HEK293 (cell line): Measurements from ENCODE around the gene DAGLA.

ENCODE experiments used
- GLIS1 ChIP-seq: fragments of 450-650 bp; formaldehyde crosslinking; IDR thresholded peaks from 2 replicates; pipeline ENCODE4 v1.5.1; 2016; ENCODE audit warnings: missing biosample characterization, missing genetic modification characterization
- GLIS2 ChIP-seq: fragments of 450-650 bp; formaldehyde crosslinking; IDR thresholded peaks from 2 replicates; pipeline ENCODE4 v1.5.1; 2016; ENCODE audit warnings: missing biosample characterization, missing genetic modification characterization
- HOXD13 ChIP-seq: sonication (generic); formaldehyde crosslinking; IDR thresholded peaks from 2 replicates; pipeline ENCODE4 v1.8.0; 2022; ENCODE audit warnings: missing genetic modification reagents, borderline replicate concordance
- KLF7 ChIP-seq: fragments of 450-650 bp; formaldehyde crosslinking; IDR thresholded peaks from 2 replicates; pipeline ENCODE4 v1.5.1; 2016; ENCODE audit warnings: missing biosample characterization, missing genetic modification characterization, borderline replicate concordance
- OSR2 ChIP-seq: fragments of 450-650 bp; formaldehyde crosslinking; IDR thresholded peaks from 2 replicates; pipeline ENCODE4 v1.5.1; 2016; ENCODE audit warnings: missing biosample characterization, missing genetic modification characterization
- PRDM1 ChIP-seq: fragments of 450-650 bp; formaldehyde crosslinking; IDR thresholded peaks from 2 replicates; pipeline ENCODE4; 2016; ENCODE audit warnings: missing biosample characterization, missing genetic modification characterization
- TRIM28 ChIP-seq: IDR thresholded peaks from 2 replicates; pipeline ENCODE4 v1.6.1; 2011; ENCODE audit warnings: low read length, control low read depth, borderline replicate concordance
- ZBTB26 ChIP-seq: fragments of 450-650 bp; formaldehyde crosslinking; optimal IDR thresholded peaks from 2 replicates; pipeline ENCODE3; 2016; ENCODE audit warnings: missing biosample characterization, mild to moderate bottlenecking, missing genetic modification characterization
- ZBTB8A ChIP-seq: fragments of 450-650 bp; formaldehyde crosslinking; IDR thresholded peaks from 2 replicates; pipeline ENCODE4 v1.5.1; 2016; ENCODE audit warnings: missing biosample characterization, missing genetic modification characterization
- ZEB2 ChIP-seq: fragments of 450-650 bp; formaldehyde crosslinking; IDR thresholded peaks from 2 replicates; pipeline ENCODE4 v1.5.1; 2016; ENCODE audit warnings: missing biosample characterization, missing genetic modification characterization
- ZFHX2 ChIP-seq: fragments of 450-650 bp; formaldehyde crosslinking; conservative IDR thresholded peaks from 2 replicates; pipeline ENCODE4 v1.5.1; 2016; ENCODE audit warnings: missing biosample characterization, missing genetic modification characterization
- ZNF138 ChIP-seq: fragments of 450-650 bp; formaldehyde crosslinking; IDR thresholded peaks from 2 replicates; pipeline ENCODE4 v1.5.1; 2016; ENCODE audit warnings: missing biosample characterization, missing genetic modification characterization, borderline replicate concordance
- ZNF146 ChIP-seq: fragments of 450-650 bp; formaldehyde crosslinking; IDR thresholded peaks from 2 replicates; pipeline ENCODE4 v1.5.1; 2016; ENCODE audit warnings: missing biosample characterization, missing genetic modification characterization
- ZNF157 ChIP-seq: fragments of 450-650 bp; formaldehyde crosslinking; IDR thresholded peaks from 2 replicates; pipeline ENCODE4 v1.5.1; 2016; ENCODE audit warnings: missing biosample characterization, missing genetic modification characterization
- ZNF174 ChIP-seq: fragments of 450-650 bp; formaldehyde crosslinking; IDR thresholded peaks from 2 replicates; pipeline ENCODE4 v1.5.0; 2017; ENCODE audit warnings: missing biosample characterization, mild to moderate bottlenecking, missing genetic modification characterization
- ZNF202 ChIP-seq: fragments of 450-650 bp; formaldehyde crosslinking; IDR thresholded peaks from 2 replicates; pipeline ENCODE4 v1.5.1; 2016; ENCODE audit warnings: missing biosample characterization, missing genetic modification characterization, borderline replicate concordance
- ZNF529 ChIP-seq: fragments of 450-650 bp; formaldehyde crosslinking; IDR thresholded peaks from 2 replicates; pipeline ENCODE4 v1.5.1; 2017; ENCODE audit warnings: missing genetic modification characterization, missing biosample characterization; ENCODE audit not compliant: insufficient replicate concordance
- ZNF530 ChIP-seq: fragments of 450-650 bp; formaldehyde crosslinking; IDR thresholded peaks from 2 replicates; pipeline ENCODE4 v1.5.1; 2016; ENCODE audit warnings: low read depth, missing biosample characterization, missing genetic modification characterization
- ZNF548 ChIP-seq: fragments of 450-650 bp; formaldehyde crosslinking; IDR thresholded peaks from 2 replicates; pipeline ENCODE4 v1.5.1; 2016; ENCODE audit warnings: missing biosample characterization, missing genetic modification characterization
- ZNF660 ChIP-seq: fragments of 450-650 bp; IDR thresholded peaks from 2 replicates; pipeline ENCODE4 v1.5.1; 2018; ENCODE audit warnings: missing biosample characterization, mild to moderate bottlenecking, missing genetic modification characterization
- ZNF664 ChIP-seq: fragments of 450-650 bp; formaldehyde crosslinking; IDR thresholded peaks from 2 replicates; pipeline ENCODE4 v1.5.1; 2016; ENCODE audit warnings: missing biosample characterization, missing genetic modification characterization
- ZNF670 ChIP-seq: fragments of 450-650 bp; formaldehyde crosslinking; IDR thresholded peaks from 2 replicates; pipeline ENCODE4 v1.5.1; 2016; ENCODE audit warnings: missing biosample characterization, missing genetic modification characterization, low read depth
- ZNF768 ChIP-seq: fragments of 450-650 bp; formaldehyde crosslinking; IDR thresholded peaks from 2 replicates; pipeline ENCODE4 v1.5.1; 2018; ENCODE audit warnings: missing biosample characterization, mild to moderate bottlenecking, missing genetic modification characterization
- ZNF785 ChIP-seq: fragments of 450-650 bp; formaldehyde crosslinking; IDR thresholded peaks from 2 replicates; pipeline ENCODE4 v1.5.1; 2016; ENCODE audit warnings: missing biosample characterization, missing genetic modification characterization
- TF ChIP-seq, protein P1 (sequence below): fragments of 450-650 bp; formaldehyde crosslinking; IDR thresholded peaks from 2 replicates; pipeline ENCODE4 v1.5.1; 2016; ENCODE audit warnings: missing biosample characterization, missing genetic modification characterization
- TF ChIP-seq, protein P2 (sequence below): fragments of 450-650 bp; formaldehyde crosslinking; IDR thresholded peaks from 2 replicates; pipeline ENCODE4 v1.5.1; 2016; ENCODE audit warnings: missing biosample characterization, missing genetic modification characterization
- TF ChIP-seq, protein P3 (sequence below): fragments of 450-650 bp; formaldehyde crosslinking; conservative IDR thresholded peaks from 2 replicates; pipeline ENCODE4 v1.5.1; 2016; ENCODE audit warnings: low read depth, missing biosample characterization, missing genetic modification characterization
- TF ChIP-seq, protein P4 (sequence below): fragments of 450-650 bp; IDR thresholded peaks from 2 replicates; pipeline ENCODE4 v1.5.1; 2018; ENCODE audit warnings: missing biosample characterization, missing genetic modification characterization

The DAGLA gene

DNA sequence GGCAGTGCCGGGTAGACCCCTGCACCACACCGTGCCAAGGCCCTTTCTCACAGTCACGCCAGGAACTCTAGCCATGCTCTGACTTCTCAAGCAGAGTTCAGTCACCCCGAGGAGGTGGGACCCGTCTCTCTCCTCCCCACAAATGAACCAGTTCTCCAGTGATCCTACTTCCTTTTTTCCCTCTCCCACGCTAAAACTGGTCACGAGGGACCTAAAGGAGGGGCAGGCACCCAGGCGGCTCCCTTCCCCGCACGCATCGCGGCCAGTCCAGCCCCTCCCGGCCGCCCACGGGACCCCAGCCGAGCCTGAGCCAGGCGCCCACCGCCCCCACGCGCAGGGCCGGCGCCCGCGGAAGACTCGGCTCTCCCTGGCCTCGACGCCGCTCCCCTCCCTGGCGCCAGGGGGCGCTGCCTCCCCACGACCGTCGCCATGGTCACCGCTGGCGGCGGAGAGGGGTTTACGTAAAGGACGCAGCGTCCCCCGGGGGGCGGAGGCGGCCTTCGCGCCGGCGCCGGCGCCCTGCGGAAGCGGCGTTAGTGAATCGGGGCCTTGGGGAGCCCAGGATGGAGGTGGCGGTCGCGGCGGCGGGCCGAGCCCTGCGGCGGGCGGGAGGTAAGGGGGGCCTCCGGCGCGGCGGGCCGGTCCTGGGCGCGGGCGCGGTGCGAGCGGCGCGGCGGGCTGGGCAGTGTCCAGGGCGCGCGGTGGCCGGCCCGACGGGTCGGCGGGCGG, at the start of gene DAGLA (continued):
- TF ChIP-seq, protein P1, sequence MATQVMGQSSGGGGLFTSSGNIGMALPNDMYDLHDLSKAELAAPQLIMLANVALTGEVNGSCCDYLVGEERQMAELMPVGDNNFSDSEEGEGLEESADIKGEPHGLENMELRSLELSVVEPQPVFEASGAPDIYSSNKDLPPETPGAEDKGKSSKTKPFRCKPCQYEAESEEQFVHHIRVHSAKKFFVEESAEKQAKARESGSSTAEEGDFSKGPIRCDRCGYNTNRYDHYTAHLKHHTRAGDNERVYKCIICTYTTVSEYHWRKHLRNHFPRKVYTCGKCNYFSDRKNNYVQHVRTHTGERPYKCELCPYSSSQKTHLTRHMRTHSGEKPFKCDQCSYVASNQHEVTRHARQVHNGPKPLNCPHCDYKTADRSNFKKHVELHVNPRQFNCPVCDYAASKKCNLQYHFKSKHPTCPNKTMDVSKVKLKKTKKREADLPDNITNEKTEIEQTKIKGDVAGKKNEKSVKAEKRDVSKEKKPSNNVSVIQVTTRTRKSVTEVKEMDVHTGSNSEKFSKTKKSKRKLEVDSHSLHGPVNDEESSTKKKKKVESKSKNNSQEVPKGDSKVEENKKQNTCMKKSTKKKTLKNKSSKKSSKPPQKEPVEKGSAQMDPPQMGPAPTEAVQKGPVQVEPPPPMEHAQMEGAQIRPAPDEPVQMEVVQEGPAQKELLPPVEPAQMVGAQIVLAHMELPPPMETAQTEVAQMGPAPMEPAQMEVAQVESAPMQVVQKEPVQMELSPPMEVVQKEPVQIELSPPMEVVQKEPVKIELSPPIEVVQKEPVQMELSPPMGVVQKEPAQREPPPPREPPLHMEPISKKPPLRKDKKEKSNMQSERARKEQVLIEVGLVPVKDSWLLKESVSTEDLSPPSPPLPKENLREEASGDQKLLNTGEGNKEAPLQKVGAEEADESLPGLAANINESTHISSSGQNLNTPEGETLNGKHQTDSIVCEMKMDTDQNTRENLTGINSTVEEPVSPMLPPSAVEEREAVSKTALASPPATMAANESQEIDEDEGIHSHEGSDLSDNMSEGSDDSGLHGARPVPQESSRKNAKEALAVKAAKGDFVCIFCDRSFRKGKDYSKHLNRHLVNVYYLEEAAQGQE: no peak
- peak; percentile 16; the same call in 1 of the 2 replicates for TF ChIP-seq ZBTB8A (tag by site-specific recombination)
- TF ChIP-seq GLIS1: peak; percentile 42; the same call in 1 of the 2 replicates
- peak; percentile 28; the same call in 1 of the 2 replicates for TF ChIP-seq GLIS2 (tag by site-specific recombination)
- peak; percentile 95 for TF ChIP-seq ZFHX2
- no peak for TF ChIP-seq TRIM28
- no peak for TF ChIP-seq ZNF530 (tag by site-specific recombination)
- no peak for TF ChIP-seq PRDM1
- no peak for TF ChIP-seq ZNF660 (tag by site-specific recombination)
- no peak for TF ChIP-seq ZEB2
- TF ChIP-seq ZNF548 (tag by site-specific recombination): no peak
- no peak for TF ChIP-seq ZNF138 (tag by site-specific recombination)
- TF ChIP-seq KLF7: no peak
- peak; percentile 29 for TF ChIP-seq ZBTB26 (tag by site-specific recombination)
- TF ChIP-seq, protein P2, sequence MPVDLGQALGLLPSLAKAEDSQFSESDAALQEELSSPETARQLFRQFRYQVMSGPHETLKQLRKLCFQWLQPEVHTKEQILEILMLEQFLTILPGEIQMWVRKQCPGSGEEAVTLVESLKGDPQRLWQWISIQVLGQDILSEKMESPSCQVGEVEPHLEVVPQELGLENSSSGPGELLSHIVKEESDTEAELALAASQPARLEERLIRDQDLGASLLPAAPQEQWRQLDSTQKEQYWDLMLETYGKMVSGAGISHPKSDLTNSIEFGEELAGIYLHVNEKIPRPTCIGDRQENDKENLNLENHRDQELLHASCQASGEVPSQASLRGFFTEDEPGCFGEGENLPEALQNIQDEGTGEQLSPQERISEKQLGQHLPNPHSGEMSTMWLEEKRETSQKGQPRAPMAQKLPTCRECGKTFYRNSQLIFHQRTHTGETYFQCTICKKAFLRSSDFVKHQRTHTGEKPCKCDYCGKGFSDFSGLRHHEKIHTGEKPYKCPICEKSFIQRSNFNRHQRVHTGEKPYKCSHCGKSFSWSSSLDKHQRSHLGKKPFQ (tag by site-specific recombination): no peak
- TF ChIP-seq ZNF785: 0 out of 2 replicates have a peak, but pooled peaks have one; percentile 54
- TF ChIP-seq ZNF202: no peak
- TF ChIP-seq OSR2 (tag by site-specific recombination): no peak
- TF ChIP-seq ZNF670: no peak
- TF ChIP-seq ZNF174 (tag by site-specific recombination): no peak
- TF ChIP-seq ZNF768 (tag by site-specific recombination): no peak
- no peak for TF ChIP-seq ZNF157
- TF ChIP-seq, protein P3, sequence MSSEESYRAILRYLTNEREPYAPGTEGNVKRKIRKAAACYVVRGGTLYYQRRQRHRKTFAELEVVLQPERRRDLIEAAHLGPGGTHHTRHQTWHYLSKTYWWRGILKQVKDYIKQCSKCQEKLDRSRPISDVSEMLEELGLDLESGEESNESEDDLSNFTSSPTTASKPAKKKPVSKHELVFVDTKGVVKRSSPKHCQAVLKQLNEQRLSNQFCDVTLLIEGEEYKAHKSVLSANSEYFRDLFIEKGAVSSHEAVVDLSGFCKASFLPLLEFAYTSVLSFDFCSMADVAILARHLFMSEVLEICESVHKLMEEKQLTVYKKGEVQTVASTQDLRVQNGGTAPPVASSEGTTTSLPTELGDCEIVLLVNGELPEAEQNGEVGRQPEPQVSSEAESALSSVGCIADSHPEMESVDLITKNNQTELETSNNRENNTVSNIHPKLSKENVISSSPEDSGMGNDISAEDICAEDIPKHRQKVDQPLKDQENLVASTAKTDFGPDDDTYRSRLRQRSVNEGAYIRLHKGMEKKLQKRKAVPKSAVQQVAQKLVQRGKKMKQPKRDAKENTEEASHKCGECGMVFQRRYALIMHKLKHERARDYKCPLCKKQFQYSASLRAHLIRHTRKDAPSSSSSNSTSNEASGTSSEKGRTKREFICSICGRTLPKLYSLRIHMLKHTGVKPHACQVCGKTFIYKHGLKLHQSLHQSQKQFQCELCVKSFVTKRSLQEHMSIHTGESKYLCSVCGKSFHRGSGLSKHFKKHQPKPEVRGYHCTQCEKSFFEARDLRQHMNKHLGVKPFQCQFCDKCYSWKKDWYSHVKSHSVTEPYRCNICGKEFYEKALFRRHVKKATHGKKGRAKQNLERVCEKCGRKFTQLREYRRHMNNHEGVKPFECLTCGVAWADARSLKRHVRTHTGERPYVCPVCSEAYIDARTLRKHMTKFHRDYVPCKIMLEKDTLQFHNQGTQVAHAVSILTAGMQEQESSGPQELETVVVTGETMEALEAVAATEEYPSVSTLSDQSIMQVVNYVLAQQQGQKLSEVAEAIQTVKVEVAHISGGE (tag by site-specific recombination): no peak
- no peak for TF ChIP-seq HOXD13 (CRISPR knock-in tag)
- no peak for TF ChIP-seq ZNF146 (tag by site-specific recombination)
- no peak for TF ChIP-seq ZNF529
- TF ChIP-seq, protein P4, sequence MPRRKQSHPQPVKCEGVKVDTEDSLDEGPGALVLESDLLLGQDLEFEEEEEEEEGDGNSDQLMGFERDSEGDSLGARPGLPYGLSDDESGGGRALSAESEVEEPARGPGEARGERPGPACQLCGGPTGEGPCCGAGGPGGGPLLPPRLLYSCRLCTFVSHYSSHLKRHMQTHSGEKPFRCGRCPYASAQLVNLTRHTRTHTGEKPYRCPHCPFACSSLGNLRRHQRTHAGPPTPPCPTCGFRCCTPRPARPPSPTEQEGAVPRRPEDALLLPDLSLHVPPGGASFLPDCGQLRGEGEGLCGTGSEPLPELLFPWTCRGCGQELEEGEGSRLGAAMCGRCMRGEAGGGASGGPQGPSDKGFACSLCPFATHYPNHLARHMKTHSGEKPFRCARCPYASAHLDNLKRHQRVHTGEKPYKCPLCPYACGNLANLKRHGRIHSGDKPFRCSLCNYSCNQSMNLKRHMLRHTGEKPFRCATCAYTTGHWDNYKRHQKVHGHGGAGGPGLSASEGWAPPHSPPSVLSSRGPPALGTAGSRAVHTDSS (tag by site-specific recombination): no peak; the same call in 1 of the 2 replicates
- no peak for TF ChIP-seq ZNF664 (tag by site-specific recombination)
